K562 (cell line): ENCODE data around the gene COX5A. TPM values are rescaled to one million over a fixed set of nuclear protein-coding genes. Genes with fewer than 3 reads are reported as not detected.

ENCODE experiments used
- ASH1L ChIP-seq: fragments of 450-650 bp; IDR thresholded peaks from 2 replicates; pipeline ENCODE4 v1.6.1; 2018; ENCODE audit warnings: borderline replicate concordance, mild to moderate bottlenecking, low read depth; ENCODE audit not compliant: partially characterized antibody
- CEBPG ChIP-seq, 3 experiments: fragments of 200-800 bp in 1 of 3; sonication (Bioruptor generic) in 1 of 3; sonication (generic) in 1 of 3; formaldehyde crosslinking in 1 of 3; IDR thresholded peaks in 2 of 3; conservative IDR thresholded peaks in 1 of 3; 2 replicates each; pipeline versions ENCODE4 v1.6.1 to v1.8.0; 2016 to 2022; ENCODE audit warnings: missing compliant biosample characterization in 2 of 3, missing genetic modification characterization in 2 of 3, mild to moderate bottlenecking in 1 of 3, missing genetic modification reagents in 1 of 3
- CHD1 ChIP-seq: fragments of 200-600 bp; sonication (generic); IDR thresholded peaks from one replicate; pipeline ENCODE4 v1.6.1; 2012; ENCODE audit warnings: mild to moderate bottlenecking, moderate library complexity, low read length, inconsistent platforms
- E2F3 ChIP-seq: fragments of 250-450 bp; sonication (Bioruptor Pico); IDR thresholded peaks from 2 replicates; pipeline ENCODE4 v1.4.0; 2020; ENCODE audit warnings: mild to moderate bottlenecking
- EP400 ChIP-seq: fragments of 450-650 bp; IDR thresholded peaks from 2 replicates; pipeline ENCODE4 v1.6.1; 2017; ENCODE audit warnings: antibody characterized with exemption, mild to moderate bottlenecking, moderate library complexity
- ESRRB ChIP-seq: fragments of 250-450 bp; sonication (Bioruptor Pico); IDR thresholded peaks from 2 replicates; pipeline ENCODE4 v1.5.0; 2020; ENCODE audit warnings: mild to moderate bottlenecking, moderate library complexity, borderline replicate concordance
- JUN ChIP-seq, 2 experiments: sonication (generic) in 1 of 2; formaldehyde crosslinking in 1 of 2; IDR thresholded peaks; 2 replicates each; pipeline versions ENCODE4 v1.6.1 to v1.8.0; 2012 to 2022; ENCODE audit warnings: borderline replicate concordance in 2 of 2, mild to moderate bottlenecking in 2 of 2, improper control_type of control experiment in 1 of 2, low read depth in 1 of 2, low read length in 1 of 2, missing genetic modification reagents in 1 of 2
- MXI1 ChIP-seq: IDR thresholded peaks from 2 replicates; pipeline ENCODE4 v1.6.1; 2011; ENCODE audit warnings: low read depth, mild to moderate bottlenecking, improper control_type of control experiment, low read length
- NBN ChIP-seq: fragments of 450-650 bp; IDR thresholded peaks from 2 replicates; pipeline ENCODE4 v1.6.1; 2016; ENCODE audit warnings: low read depth, mild to moderate bottlenecking
- NEUROD1 ChIP-seq: fragments of 150-350 bp; IDR thresholded peaks from 2 replicates; pipeline ENCODE4 v1.6.1; 2014; ENCODE audit warnings: borderline replicate concordance, low read length, low read depth; ENCODE audit not compliant: partially characterized antibody
- POLR3A ChIP-seq: IDR thresholded peaks from 2 replicates; pipeline ENCODE4 v1.6.1; 2011; ENCODE audit warnings: borderline replicate concordance, mild to moderate bottlenecking, moderate library complexity; ENCODE audit not compliant: insufficient read length, insufficient read depth; ENCODE audit errors: extremely low read depth
- POLR3G ChIP-seq: IDR thresholded peaks from 2 replicates; pipeline ENCODE4 v1.6.1; 2011; ENCODE audit not compliant: insufficient read length, insufficient replicate concordance; ENCODE audit errors: extremely low read depth
- PPARD ChIP-seq: fragments of 250-450 bp; sonication (Bioruptor Pico); IDR thresholded peaks from 2 replicates; pipeline ENCODE4 v1.8.0; 2022; ENCODE audit warnings: inconsistent platforms, mild to moderate bottlenecking, moderate library complexity
- SP2 ChIP-seq: IDR thresholded peaks from 2 replicates; pipeline ENCODE4 v1.6.1; 2011; ENCODE audit warnings: mild to moderate bottlenecking, low read depth, low read length, moderate library complexity; ENCODE audit not compliant: poor library complexity, severe bottlenecking; ENCODE audit errors: extremely low read depth
- SUPT5H ChIP-seq: fragments of 450-650 bp; IDR thresholded peaks from 2 replicates; pipeline ENCODE4 v1.6.1; 2016
- TOE1 ChIP-seq, 2 experiments: fragments of 450-650 bp in 1 of 2; sonication (generic) in 1 of 2; formaldehyde crosslinking in 1 of 2; IDR thresholded peaks; 2 replicates each; pipeline versions ENCODE4 v1.7.1 to v1.8.0; 2016 to 2022; ENCODE audit warnings: borderline replicate concordance in 2 of 2, mild to moderate bottlenecking in 2 of 2, antibody characterized with exemption in 1 of 2, inconsistent platforms in 1 of 2, low read depth in 1 of 2, missing genetic modification reagents in 1 of 2, moderate library complexity in 1 of 2
- ZC3H11A ChIP-seq: IDR thresholded peaks from 2 replicates; pipeline ENCODE4 v1.6.1; 2012; ENCODE audit warnings: low read depth, low read length, improper control_type of control experiment
- polyA plus RNA-seq, 8 experiments: library from polyadenylated mRNA; depleted of rRNA in 4 of 8; stranded (reverse) in 5 of 8; unstranded in 3 of 8; fragments of >200 nt; fragmentation: Nextera tagmentation in 2 of 8; fragmentation: Illumina TruSeq in 1 of 8; extraction: Ambion mirVana in 2 of 8; extraction: Trizol in 1 of 8; gene quantifications; 2 replicates each; pipeline versions ENCODE4 v1.2.1 to v1.2.3, GENCODE V29; 2011 to 2014; ENCODE audit warnings: inconsistent platforms in 1 of 8, missing spikeins in 1 of 8
- total RNA-seq, 7 experiments: library from RNA; depleted of rRNA in 6 of 7; stranded (reverse); fragments of >200 nt in 6 of 7; fragmentation: Illumina TruSeq in 2 of 7; extraction: Trizol in 2 of 7; gene quantifications; 2 replicates each; pipeline versions ENCODE4 v1.2.1 to v1.2.3, GENCODE V29; 2011 to 2021; ENCODE audit warnings: low replicate concordance in 1 of 7
- TF ChIP-seq, protein P1 (sequence below), 2 experiments: fragments of 450-650 bp in 1 of 2; IDR thresholded peaks; 2 replicates each; pipeline ENCODE4 v1.6.1; 2011 to 2017; ENCODE audit warnings: low read depth in 2 of 2, antibody characterized with exemption in 1 of 2, borderline replicate concordance in 1 of 2, low read length in 1 of 2, mild to moderate bottlenecking in 1 of 2, mixed read lengths in 1 of 2; ENCODE audit not compliant: control insufficient read depth in 1 of 2
- TF ChIP-seq, protein P2 (sequence below): sonication (generic); formaldehyde crosslinking; IDR thresholded peaks from 2 replicates; pipeline ENCODE4 v1.8.1; 2023; ENCODE audit warnings: mild to moderate bottlenecking, missing genetic modification reagents
- TF ChIP-seq, protein P3 (sequence below): fragments of 450-650 bp; conservative IDR thresholded peaks from 2 replicates; pipeline ENCODE4 v1.6.1; 2016; ENCODE audit warnings: missing genetic modification characterization, low read depth, mild to moderate bottlenecking, control low read depth, missing compliant biosample characterization

The COX5A gene
- total and polyA plus RNA-seq, 9 of the 15 experiments (the other 6 are each of a cell fraction or from before 2014, with no cell fraction given): 86.8 to 553 (median 371) TPM

DNA sequence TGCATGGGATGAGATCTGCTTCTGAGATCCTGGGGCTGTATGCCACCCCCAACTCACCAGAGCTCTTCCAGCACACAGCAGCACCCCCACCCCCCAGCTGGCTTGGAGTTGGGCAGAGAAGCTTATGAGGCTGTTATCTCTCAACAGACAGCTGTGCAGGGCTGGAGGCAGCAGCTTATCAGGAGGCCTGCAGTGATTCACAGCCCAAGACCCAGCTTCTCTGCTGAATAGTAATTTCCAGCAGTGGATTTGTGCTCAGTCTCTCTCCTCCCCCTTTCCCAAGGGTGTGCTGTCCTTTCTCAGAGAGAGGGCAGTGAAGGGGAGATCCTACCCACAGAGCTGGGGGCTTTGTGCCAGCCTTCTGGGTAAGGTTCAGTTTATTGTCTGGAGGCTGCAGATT, 16.6 kb upstream of the COX5A start (continued):
- TF ChIP-seq, protein P1, sequence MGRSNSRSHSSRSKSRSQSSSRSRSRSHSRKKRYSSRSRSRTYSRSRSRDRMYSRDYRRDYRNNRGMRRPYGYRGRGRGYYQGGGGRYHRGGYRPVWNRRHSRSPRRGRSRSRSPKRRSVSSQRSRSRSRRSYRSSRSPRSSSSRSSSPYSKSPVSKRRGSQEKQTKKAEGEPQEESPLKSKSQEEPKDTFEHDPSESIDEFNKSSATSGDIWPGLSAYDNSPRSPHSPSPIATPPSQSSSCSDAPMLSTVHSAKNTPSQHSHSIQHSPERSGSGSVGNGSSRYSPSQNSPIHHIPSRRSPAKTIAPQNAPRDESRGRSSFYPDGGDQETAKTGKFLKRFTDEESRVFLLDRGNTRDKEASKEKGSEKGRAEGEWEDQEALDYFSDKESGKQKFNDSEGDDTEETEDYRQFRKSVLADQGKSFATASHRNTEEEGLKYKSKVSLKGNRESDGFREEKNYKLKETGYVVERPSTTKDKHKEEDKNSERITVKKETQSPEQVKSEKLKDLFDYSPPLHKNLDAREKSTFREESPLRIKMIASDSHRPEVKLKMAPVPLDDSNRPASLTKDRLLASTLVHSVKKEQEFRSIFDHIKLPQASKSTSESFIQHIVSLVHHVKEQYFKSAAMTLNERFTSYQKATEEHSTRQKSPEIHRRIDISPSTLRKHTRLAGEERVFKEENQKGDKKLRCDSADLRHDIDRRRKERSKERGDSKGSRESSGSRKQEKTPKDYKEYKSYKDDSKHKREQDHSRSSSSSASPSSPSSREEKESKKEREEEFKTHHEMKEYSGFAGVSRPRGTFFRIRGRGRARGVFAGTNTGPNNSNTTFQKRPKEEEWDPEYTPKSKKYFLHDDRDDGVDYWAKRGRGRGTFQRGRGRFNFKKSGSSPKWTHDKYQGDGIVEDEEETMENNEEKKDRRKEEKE (IDR thresholded peaks at IDR 0.05; ENCODE audit: borderline replicate concordance in 1 of 2, control insufficient read depth in 1 of 2, low read depth in 2 of 2, low read length in 1 of 2): no peak
- TF ChIP-seq SUPT5H (no peak), PPARD (no peak), NEUROD1 (peak; percentile 89), TOE1 (IDR thresholded peaks at IDR 0.05; ENCODE audit: borderline replicate concordance) (peak; percentile 71; the same call in 1 of the 2 replicates), TOE1 (CRISPR knock-in tag; IDR thresholded peaks at IDR 0.05; ENCODE audit: borderline replicate concordance, low read depth) (no peak), JUN (IDR thresholded peaks at IDR 0.05; ENCODE audit: borderline replicate concordance, low read depth, low read length) (peak; percentile 85), JUN (CRISPR knock-in tag; IDR thresholded peaks at IDR 0.05; ENCODE audit: borderline replicate concordance) (no peak), ASH1L (no peak), ZC3H11A (no peak), MXI1 (peak; percentile 79), CEBPG (CRISPR knock-in tag; IDR thresholded peaks at IDR 0.05) (no peak), CEBPG (tag; conservative IDR thresholded peaks at IDR 0.05 in 1 of 2, IDR thresholded peaks at IDR 0.05 in 1 of 2) (no peak), CHD1 (no peak), ESRRB (CRISPR knock-in tag) (no peak), NBN (peak; percentile 95), E2F3 (CRISPR knock-in tag) (0 out of 2 replicates have a peak, but pooled peaks have one; percentile 46), POLR3A (no peak), EP400 (peak; percentile 60), SP2 (no peak), POLR3G (no peak)
- TF ChIP-seq, protein P2, sequence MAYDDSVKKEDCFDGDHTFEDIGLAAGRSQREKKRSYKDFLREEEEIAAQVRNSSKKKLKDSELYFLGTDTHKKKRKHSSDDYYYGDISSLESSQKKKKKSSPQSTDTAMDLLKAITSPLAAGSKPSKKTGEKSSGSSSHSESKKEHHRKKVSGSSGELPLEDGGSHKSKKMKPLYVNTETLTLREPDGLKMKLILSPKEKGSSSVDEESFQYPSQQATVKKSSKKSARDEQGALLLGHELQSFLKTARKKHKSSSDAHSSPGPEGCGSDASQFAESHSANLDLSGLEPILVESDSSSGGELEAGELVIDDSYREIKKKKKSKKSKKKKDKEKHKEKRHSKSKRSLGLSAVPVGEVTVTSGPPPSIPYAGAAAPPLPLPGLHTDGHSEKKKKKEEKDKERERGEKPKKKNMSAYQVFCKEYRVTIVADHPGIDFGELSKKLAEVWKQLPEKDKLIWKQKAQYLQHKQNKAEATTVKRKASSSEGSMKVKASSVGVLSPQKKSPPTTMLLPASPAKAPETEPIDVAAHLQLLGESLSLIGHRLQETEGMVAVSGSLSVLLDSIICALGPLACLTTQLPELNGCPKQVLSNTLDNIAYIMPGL (CRISPR knock-in tag): no peak
- TF ChIP-seq, protein P3, sequence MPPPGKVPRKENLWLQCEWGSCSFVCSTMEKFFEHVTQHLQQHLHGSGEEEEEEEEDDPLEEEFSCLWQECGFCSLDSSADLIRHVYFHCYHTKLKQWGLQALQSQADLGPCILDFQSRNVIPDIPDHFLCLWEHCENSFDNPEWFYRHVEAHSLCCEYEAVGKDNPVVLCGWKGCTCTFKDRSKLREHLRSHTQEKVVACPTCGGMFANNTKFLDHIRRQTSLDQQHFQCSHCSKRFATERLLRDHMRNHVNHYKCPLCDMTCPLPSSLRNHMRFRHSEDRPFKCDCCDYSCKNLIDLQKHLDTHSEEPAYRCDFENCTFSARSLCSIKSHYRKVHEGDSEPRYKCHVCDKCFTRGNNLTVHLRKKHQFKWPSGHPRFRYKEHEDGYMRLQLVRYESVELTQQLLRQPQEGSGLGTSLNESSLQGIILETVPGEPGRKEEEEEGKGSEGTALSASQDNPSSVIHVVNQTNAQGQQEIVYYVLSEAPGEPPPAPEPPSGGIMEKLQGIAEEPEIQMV (tag): no peak
